ENCODE results near the gene FMN1. TPM values are rescaled to one million over a fixed set of nuclear protein-coding genes. Genes with fewer than 3 reads are reported as not detected.

The FMN1 gene
- total RNA-seq, 1 donor from 2014 or later: 1.6 TPM

GRCh38 chr15:32861174-32861573 is 333.3 kb downstream of the FMN1 start:
- no peak for DNase-seq (ENCODE audit: low spot score in 2 of 2, unreplicated experiment in 2 of 2)
- peaks cover 16% of the 10 kb centered on the region for H3K4me1 Mint-ChIP-seq
- TF ChIP-seq, protein P1, sequence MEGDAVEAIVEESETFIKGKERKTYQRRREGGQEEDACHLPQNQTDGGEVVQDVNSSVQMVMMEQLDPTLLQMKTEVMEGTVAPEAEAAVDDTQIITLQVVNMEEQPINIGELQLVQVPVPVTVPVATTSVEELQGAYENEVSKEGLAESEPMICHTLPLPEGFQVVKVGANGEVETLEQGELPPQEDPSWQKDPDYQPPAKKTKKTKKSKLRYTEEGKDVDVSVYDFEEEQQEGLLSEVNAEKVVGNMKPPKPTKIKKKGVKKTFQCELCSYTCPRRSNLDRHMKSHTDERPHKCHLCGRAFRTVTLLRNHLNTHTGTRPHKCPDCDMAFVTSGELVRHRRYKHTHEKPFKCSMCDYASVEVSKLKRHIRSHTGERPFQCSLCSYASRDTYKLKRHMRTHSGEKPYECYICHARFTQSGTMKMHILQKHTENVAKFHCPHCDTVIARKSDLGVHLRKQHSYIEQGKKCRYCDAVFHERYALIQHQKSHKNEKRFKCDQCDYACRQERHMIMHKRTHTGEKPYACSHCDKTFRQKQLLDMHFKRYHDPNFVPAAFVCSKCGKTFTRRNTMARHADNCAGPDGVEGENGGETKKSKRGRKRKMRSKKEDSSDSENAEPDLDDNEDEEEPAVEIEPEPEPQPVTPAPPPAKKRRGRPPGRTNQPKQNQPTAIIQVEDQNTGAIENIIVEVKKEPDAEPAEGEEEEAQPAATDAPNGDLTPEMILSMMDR (IDR thresholded peaks at IDR 0.05; ENCODE audit: unreplicated experiment): no peak
- no peaks in the 10 kb centered on the region for H3K27me3 Mint-ChIP-seq (ENCODE audit: low read depth)
- H3K9me3 Mint-ChIP-seq: no peaks in the 10 kb centered on the region
- H3K27ac Mint-ChIP-seq: no peak overlapping the region
- no peak overlapping the region for H3K4me3 Mint-ChIP-seq
- H3K36me3 Mint-ChIP-seq: no peaks in the 10 kb centered on the region

DNA sequence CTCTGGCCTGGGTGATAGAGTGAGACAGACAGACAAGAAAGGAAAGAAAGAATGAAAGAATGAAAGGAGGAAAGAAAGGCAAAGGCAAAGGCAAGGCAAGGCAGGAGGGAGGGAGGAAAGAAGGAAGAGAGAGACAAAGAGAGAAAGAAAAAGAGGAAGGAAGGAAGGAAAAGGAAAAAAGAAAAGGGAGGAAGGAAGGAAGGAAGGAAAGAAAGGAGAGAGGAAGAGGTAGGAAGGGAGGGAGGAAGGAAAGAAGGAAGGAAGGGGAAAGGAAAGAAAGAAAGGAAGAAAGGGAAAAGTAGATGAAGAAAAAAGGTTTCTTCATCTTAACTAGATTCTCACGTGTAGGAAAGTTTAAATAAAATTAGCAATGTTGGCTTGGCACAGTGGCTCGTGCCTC is 334.5 kb downstream of the FMN1 start:
- DNase-seq (ENCODE audit: low spot score in 2 of 2, unreplicated experiment in 2 of 2): no peak
- peaks cover 20% of the 10 kb centered on the region for H3K4me1 Mint-ChIP-seq

GRCh38 chr15:32859251-32859650 is 335.3 kb downstream of the FMN1 start:
- Mint-ChIP-seq H3K4me1 (peaks cover 20% of the 10 kb centered on the region), H3K9me3 (no peaks in the 10 kb centered on the region), H3K36me3 (no peaks in the 10 kb centered on the region), H3K4me3 (no peak overlapping the region), H3K27me3 (ENCODE audit: low read depth) (no peaks in the 10 kb centered on the region), H3K27ac (no peak overlapping the region)
- TF ChIP-seq, protein P1 (IDR thresholded peaks at IDR 0.05; ENCODE audit: unreplicated experiment): no peak
- no peak for DNase-seq (ENCODE audit: low spot score in 2 of 2, unreplicated experiment in 2 of 2)

More for the DNA sequence above, 334.5 kb downstream of the FMN1 start:
- Mint-ChIP-seq H3K36me3 (no peaks in the 10 kb centered on the region), H3K27me3 (ENCODE audit: low read depth) (no peaks in the 10 kb centered on the region), H3K27ac (no peak overlapping the region), H3K4me3 (no peak overlapping the region), H3K9me3 (no peaks in the 10 kb centered on the region)
- TF ChIP-seq, protein P1 (IDR thresholded peaks at IDR 0.05; ENCODE audit: unreplicated experiment): no peak

DNA sequence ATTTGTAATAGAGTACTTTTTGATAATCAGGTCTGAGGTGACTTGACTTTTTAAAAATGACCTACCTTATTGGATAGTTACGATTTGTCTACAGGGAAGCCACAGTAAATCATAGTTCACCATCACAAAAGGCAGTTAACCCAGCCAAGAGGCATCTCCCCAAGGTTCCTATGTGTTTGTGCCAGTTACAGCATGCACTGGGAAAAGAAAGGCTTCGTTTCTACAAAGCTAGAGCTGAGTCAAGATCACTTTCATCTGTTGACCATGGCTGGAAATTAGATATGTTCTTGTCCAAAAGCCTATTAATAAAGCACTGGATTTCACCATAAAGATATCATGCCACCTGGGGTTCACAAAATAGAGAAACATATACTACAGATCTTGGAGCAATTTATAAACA is 336.8 kb downstream of the FMN1 start:
- TF ChIP-seq, protein P1 (IDR thresholded peaks at IDR 0.05; ENCODE audit: unreplicated experiment): no peak
- H3K4me1 Mint-ChIP-seq: peaks cover 16% of the 10 kb centered on the region
- no peaks in the 10 kb centered on the region for H3K27me3 Mint-ChIP-seq (ENCODE audit: low read depth)
- no peaks in the 10 kb centered on the region for H3K36me3 Mint-ChIP-seq
- H3K9me3 Mint-ChIP-seq: no peaks in the 10 kb centered on the region
- H3K4me3 Mint-ChIP-seq: no peak overlapping the region
- no peak for DNase-seq (ENCODE audit: low spot score in 2 of 2, unreplicated experiment in 2 of 2)
- H3K27ac Mint-ChIP-seq: no peak overlapping the region

DNA sequence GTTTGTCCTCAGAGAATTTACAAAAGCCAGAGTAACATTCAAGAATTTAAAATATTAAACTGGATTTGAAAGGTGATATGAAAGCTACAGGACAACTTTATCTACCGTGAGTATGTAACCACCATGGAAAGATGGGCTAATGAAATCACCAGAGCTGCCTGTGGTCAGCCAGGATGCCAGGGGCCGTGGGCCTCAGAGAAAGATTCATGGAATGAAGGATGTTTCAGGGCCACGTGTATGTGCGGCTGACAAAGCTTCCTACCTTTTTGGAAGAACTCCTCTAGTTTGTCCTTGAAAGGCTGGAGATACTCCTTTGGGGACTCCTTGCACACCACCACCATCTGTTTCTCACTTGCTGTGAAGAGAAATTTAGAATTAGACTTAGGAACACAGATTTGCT is 337.8 kb downstream of the FMN1 start:
- H3K27ac Mint-ChIP-seq: no peak overlapping the region
- H3K9me3 Mint-ChIP-seq: no peaks in the 10 kb centered on the region
- TF ChIP-seq, protein P1 (IDR thresholded peaks at IDR 0.05; ENCODE audit: unreplicated experiment): no peak
- no peaks in the 10 kb centered on the region for H3K36me3 Mint-ChIP-seq
- H3K4me1 Mint-ChIP-seq: peaks cover 8% of the 10 kb centered on the region
- no peak for DNase-seq (ENCODE audit: low spot score in 2 of 2, unreplicated experiment in 2 of 2)
- no peak overlapping the region for H3K4me3 Mint-ChIP-seq
- H3K27me3 Mint-ChIP-seq (ENCODE audit: low read depth): no peaks in the 10 kb centered on the region

GRCh38 chr15:32855942-32856341 is 338.6 kb downstream of the FMN1 start:
- TF ChIP-seq, protein P1 (IDR thresholded peaks at IDR 0.05; ENCODE audit: unreplicated experiment): no peak
- no peak overlapping the region for H3K27ac Mint-ChIP-seq

More at GRCh38 chr15:32855942-32856341, 338.6 kb downstream of the FMN1 start:
- Mint-ChIP-seq H3K4me3 (no peak overlapping the region), H3K4me1 (peaks cover 4% of the 10 kb centered on the region), H3K36me3 (no peaks in the 10 kb centered on the region), H3K9me3 (no peaks in the 10 kb centered on the region), H3K27me3 (ENCODE audit: low read depth) (no peaks in the 10 kb centered on the region)
- no peak for DNase-seq (ENCODE audit: low spot score in 2 of 2, unreplicated experiment in 2 of 2)

All from mesothelial cell of epicardium (in vitro differentiated cells).